HEK293 (cell line): ENCODE measurements around the gene TPRN.

Source experiments
- CTCF ChIA-PET: fragments of 350-600 bp; formaldehyde crosslinking; extraction: SDS; loops from one replicate; lab custom pipeline; 2021; ENCODE audit warnings: antibody characterized with exemption; lab: Yijun Ruan, JAX
- POLR2A ChIA-PET: fragments of 300-600 bp; formaldehyde crosslinking; extraction: SDS; loops from one replicate; lab custom pipeline; 2020; ENCODE audit warnings: antibody characterized with exemption, inconsistent platforms; lab: Yijun Ruan, JAX
- H3K27ac ChIP-seq: fragments of 200-500 bp; sonication (Bioruptor generic); 2 replicates; pipeline ENCODE4 v1.5.1; 2014; ENCODE audit warnings: low read depth, low read length, control low read depth, inconsistent platforms; ENCODE audit errors: extremely low read depth
- H3K36me3 ChIP-seq, 2 experiments: fragments of 200-500 bp in 1 of 2; sonication (Bioruptor generic) in 1 of 2; 1 replicate in 1 of 2; 2 replicates in 1 of 2; pipeline ENCODE4 v1.5.1; 2014 to 2017; ENCODE audit warnings: inconsistent platforms in 2 of 2, low read length in 2 of 2; ENCODE audit not compliant: control insufficient read depth in 2 of 2, insufficient read depth in 1 of 2
- H3K4me1 ChIP-seq: fragments of 200-500 bp; sonication (Bioruptor generic); 2 replicates; pipeline ENCODE4 v1.5.1; 2014; ENCODE audit warnings: mild to moderate bottlenecking, low read length, inconsistent platforms; ENCODE audit not compliant: control insufficient read depth, insufficient read depth
- H3K4me3 ChIP-seq: 2 replicates; pipeline ENCODE4 v1.5.1; 2011; ENCODE audit warnings: low read depth, mild to moderate bottlenecking, control low read depth, low read length, moderate library complexity
- H3K9me3 ChIP-seq: fragments of 200-500 bp; sonication (Bioruptor generic); 2 replicates; pipeline ENCODE4 v1.5.1; 2014; ENCODE audit warnings: low read depth, low read length, inconsistent platforms; ENCODE audit not compliant: control insufficient read depth, insufficient read depth
- GLIS2 ChIP-seq: fragments of 450-650 bp; formaldehyde crosslinking; IDR thresholded peaks from 2 replicates; pipeline ENCODE4 v1.5.1; 2016; ENCODE audit warnings: missing biosample characterization, missing genetic modification characterization
- HOXA7 ChIP-seq: sonication (generic); formaldehyde crosslinking; IDR thresholded peaks from 2 replicates; pipeline ENCODE4 v1.8.1; 2022; ENCODE audit warnings: missing genetic modification reagents, borderline replicate concordance
- KLF9 ChIP-seq: fragments of 450-650 bp; formaldehyde crosslinking; IDR thresholded peaks from 2 replicates; pipeline ENCODE4 v1.5.1; 2016; ENCODE audit warnings: missing biosample characterization, missing genetic modification characterization, low read depth
- RBAK ChIP-seq: fragments of 450-650 bp; formaldehyde crosslinking; IDR thresholded peaks from 2 replicates; pipeline ENCODE4 v1.5.1; 2016; ENCODE audit warnings: missing biosample characterization, missing genetic modification characterization
- SALL2 ChIP-seq: fragments of 450-650 bp; formaldehyde crosslinking; IDR thresholded peaks from 2 replicates; pipeline ENCODE4 v1.5.0; 2017; ENCODE audit warnings: missing biosample characterization, mild to moderate bottlenecking, missing genetic modification characterization, borderline replicate concordance
- WT1 ChIP-seq: fragments of 450-650 bp; formaldehyde crosslinking; IDR thresholded peaks from 2 replicates; pipeline ENCODE4 v1.5.1; 2016; ENCODE audit warnings: missing biosample characterization, missing genetic modification characterization
- ZBTB8A ChIP-seq: fragments of 450-650 bp; formaldehyde crosslinking; IDR thresholded peaks from 2 replicates; pipeline ENCODE4 v1.5.1; 2016; ENCODE audit warnings: missing biosample characterization, missing genetic modification characterization
- ZFP41 ChIP-seq: fragments of 450-650 bp; formaldehyde crosslinking; IDR thresholded peaks from 2 replicates; pipeline ENCODE4 v1.5.1; 2016; ENCODE audit warnings: missing biosample characterization, missing genetic modification characterization, borderline replicate concordance
- ZIC2 ChIP-seq: fragments of 450-650 bp; formaldehyde crosslinking; IDR thresholded peaks from 2 replicates; pipeline ENCODE4 v1.5.1; 2016; ENCODE audit warnings: missing biosample characterization, missing genetic modification characterization
- ZNF157 ChIP-seq: fragments of 450-650 bp; formaldehyde crosslinking; IDR thresholded peaks from 2 replicates; pipeline ENCODE4 v1.5.1; 2016; ENCODE audit warnings: missing biosample characterization, missing genetic modification characterization
- ZNF24 ChIP-seq: fragments of 450-650 bp; formaldehyde crosslinking; IDR thresholded peaks from 2 replicates; pipeline ENCODE4 v1.5.1; 2016; ENCODE audit warnings: missing biosample characterization, missing genetic modification characterization
- ZNF266 ChIP-seq: fragments of 450-650 bp; formaldehyde crosslinking; IDR thresholded peaks from 2 replicates; pipeline ENCODE4 v1.5.1; 2016; ENCODE audit warnings: missing biosample characterization, missing genetic modification characterization, low read depth
- ZNF335 ChIP-seq: fragments of 450-650 bp; formaldehyde crosslinking; conservative IDR thresholded peaks from 2 replicates; pipeline ENCODE4 v1.5.1; 2016; ENCODE audit warnings: missing biosample characterization, missing genetic modification characterization
- ZNF341 ChIP-seq: fragments of 450-650 bp; formaldehyde crosslinking; IDR thresholded peaks from 2 replicates; pipeline ENCODE4; 2016; ENCODE audit warnings: low read depth, missing biosample characterization, missing genetic modification characterization
- ZNF514 ChIP-seq: fragments of 450-650 bp; formaldehyde crosslinking; IDR thresholded peaks from 2 replicates; pipeline ENCODE4 v1.5.1; 2016; ENCODE audit warnings: missing biosample characterization, missing genetic modification characterization
- ZNF560 ChIP-seq: fragments of 450-650 bp; formaldehyde crosslinking; IDR thresholded peaks from 2 replicates; pipeline ENCODE4 v1.5.1; 2017; ENCODE audit warnings: missing biosample characterization, missing genetic modification characterization, borderline replicate concordance
- ZNF600 ChIP-seq: fragments of 450-650 bp; formaldehyde crosslinking; IDR thresholded peaks from 2 replicates; pipeline ENCODE4 v1.5.1; 2016; ENCODE audit warnings: missing biosample characterization, missing genetic modification characterization
- ZNF677 ChIP-seq: fragments of 450-650 bp; IDR thresholded peaks from 2 replicates; pipeline ENCODE4 v1.5.0; 2018; ENCODE audit warnings: missing biosample characterization, mild to moderate bottlenecking, missing genetic modification characterization, moderate library complexity
- ZNF701 ChIP-seq: fragments of 450-650 bp; formaldehyde crosslinking; IDR thresholded peaks from 2 replicates; pipeline ENCODE4 v1.5.1; 2016; ENCODE audit warnings: missing biosample characterization, missing genetic modification characterization
- ZNF747 ChIP-seq: fragments of 450-650 bp; formaldehyde crosslinking; IDR thresholded peaks from 2 replicates; pipeline ENCODE4 v1.5.1; 2016; ENCODE audit warnings: missing biosample characterization, missing genetic modification characterization
- ZNF830 ChIP-seq: fragments of 450-650 bp; IDR thresholded peaks from 2 replicates; pipeline ENCODE4 v1.5.0; 2018; ENCODE audit warnings: missing biosample characterization, missing genetic modification characterization, low read depth, mild to moderate bottlenecking, moderate library complexity
- ZSCAN23 ChIP-seq: fragments of 450-650 bp; formaldehyde crosslinking; IDR thresholded peaks from 2 replicates; pipeline ENCODE4 v1.5.1; 2016; ENCODE audit warnings: missing biosample characterization, missing genetic modification characterization
- ZSCAN30 ChIP-seq: fragments of 450-650 bp; IDR thresholded peaks from 2 replicates; pipeline ENCODE4 v1.5.1; 2018; ENCODE audit warnings: missing biosample characterization, mild to moderate bottlenecking, missing genetic modification characterization, moderate library complexity
- TF ChIP-seq, protein P1 (sequence below): fragments of 450-650 bp; formaldehyde crosslinking; IDR thresholded peaks from 2 replicates; pipeline ENCODE4 v1.5.1; 2016; ENCODE audit warnings: missing biosample characterization, missing genetic modification characterization
- TF ChIP-seq, protein P2 (sequence below): fragments of 450-650 bp; formaldehyde crosslinking; IDR thresholded peaks from 2 replicates; pipeline ENCODE4 v1.5.1; 2016; ENCODE audit warnings: missing biosample characterization, missing genetic modification characterization

The TPRN gene

DNA sequence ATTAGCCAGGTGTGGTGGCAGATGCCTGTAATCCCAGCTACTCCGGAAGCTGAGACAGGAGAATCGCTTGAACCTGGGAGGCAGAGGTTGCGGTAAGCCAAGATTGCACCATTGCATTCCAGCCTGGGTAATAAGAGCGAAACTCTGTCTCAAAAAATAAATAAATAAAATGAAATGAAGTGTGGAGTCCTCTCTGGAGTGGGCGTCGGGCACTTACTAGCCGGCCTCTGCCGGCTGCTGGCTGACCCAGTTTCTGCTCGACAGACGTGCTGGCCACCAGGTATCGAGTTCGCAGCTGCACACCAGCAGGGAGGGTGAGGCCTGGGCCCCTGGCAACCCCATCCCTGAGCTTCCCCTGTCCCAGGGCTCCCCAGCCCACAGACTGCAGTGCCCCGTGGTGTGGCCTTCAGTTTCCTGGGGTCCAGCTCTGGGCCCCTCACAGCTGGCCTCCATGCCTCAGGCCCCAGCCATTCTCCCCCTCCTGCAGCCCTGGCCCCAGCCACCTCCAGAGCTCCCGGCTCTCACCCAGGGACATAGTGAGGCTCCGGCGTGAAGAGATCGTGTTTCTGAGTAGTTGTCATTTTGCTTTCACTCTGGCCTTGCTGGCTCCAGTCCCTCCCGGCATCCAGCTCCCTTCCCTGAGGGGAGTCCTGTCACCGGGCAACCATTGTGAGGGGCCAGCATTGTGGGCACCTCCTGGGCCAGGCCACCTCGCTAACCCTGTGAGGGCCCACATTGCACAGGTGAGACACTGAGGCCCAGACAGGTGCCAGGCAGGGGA lies 46.8 kb upstream of the TPRN start (continued):
- no peak for TF ChIP-seq ZNF266 (tag by site-specific recombination)
- no peak for TF ChIP-seq ZNF747 (tag by site-specific recombination)
- TF ChIP-seq ZSCAN30: no peak
- no peak for TF ChIP-seq ZNF830 (tag by site-specific recombination)
- TF ChIP-seq ZNF514: no peak
- TF ChIP-seq ZNF560 (tag by site-specific recombination): no peak
- no peak for TF ChIP-seq ZNF677 (tag by site-specific recombination)
- no peak for TF ChIP-seq SALL2 (tag by site-specific recombination)
- TF ChIP-seq, protein P1, sequence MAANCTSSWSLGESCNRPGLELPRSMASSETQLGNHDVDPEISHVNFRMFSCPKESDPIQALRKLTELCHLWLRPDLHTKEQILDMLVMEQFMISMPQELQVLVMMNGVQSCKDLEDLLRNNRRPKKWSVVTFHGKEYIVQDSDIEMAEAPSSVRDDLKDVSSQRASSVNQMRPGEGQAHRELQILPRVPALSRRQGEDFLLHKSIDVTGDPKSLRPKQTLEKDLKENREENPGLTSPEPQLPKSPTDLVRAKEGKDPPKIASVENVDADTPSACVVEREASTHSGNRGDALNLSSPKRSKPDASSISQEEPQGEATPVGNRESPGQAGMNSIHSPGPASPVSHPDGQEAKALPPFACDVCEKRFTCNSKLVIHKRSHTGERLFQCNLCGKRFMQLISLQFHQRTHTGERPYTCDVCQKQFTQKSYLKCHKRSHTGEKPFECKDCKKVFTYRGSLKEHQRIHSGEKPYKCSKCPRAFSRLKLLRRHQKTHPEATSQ (tag by site-specific recombination): no peak
- TF ChIP-seq, all 188 proteins: peak for 4

DNA sequence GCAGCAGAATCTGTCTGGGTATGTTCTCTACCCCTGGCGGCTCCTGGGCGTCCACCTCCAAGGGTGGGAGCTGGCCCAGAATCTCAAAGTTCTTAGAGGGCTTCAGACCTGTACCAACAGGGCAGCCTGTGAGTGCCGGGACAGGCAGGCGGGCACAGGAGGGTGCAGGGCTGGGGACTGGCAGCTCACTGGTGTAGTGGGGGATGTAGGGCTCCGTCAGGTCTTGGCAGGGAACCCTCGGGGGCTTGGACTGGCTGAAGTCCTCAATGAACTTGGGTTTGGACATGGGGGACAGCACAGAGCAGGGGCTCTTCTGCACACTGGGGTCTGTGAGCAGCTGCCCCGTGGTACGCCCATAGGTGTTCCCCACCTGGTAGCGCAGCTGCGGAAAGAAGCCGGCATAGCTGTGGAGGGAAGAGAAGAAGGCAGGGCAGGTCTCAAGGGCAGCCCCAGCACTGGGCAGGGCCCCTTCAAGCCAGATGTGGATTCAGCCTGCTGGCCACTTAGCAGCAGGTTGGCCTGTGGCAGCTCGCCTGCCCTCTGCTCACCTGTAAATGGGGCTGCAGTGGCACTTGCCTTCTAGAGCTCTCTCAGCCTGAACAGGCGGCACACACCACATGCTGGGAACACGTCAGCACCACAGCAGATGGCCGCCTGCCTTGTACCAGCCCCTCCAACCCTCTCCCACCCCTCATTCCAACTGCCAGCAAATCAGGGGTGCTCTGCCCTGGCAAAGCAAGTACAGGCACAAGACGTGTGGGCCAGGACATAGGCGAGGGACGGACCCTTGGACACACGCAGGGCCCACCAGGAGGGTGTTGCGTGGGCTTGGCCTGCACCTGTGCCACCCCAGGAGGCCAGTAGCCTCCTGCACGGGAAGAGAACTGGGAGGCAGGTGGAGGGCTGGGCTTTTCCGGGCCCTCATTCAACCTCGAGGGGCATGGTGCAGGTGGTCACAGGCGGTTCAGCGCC lies 45.2 kb upstream of the TPRN start:
- no peak overlapping the region for H3K4me3 ChIP-seq
- H3K9me3 ChIP-seq: no peaks in the 10 kb centered on the region
- no peak overlapping the region for H3K27ac ChIP-seq
- peaks cover 0 to 26% of the 10 kb centered on the region in 2 experiments; a peak in 1 of 3 replicates for H3K36me3 ChIP-seq
- CTCF ChIA-PET: interaction anchor here (0.6 to 3.6 kb wide), 3 partner anchors 8 to 27 kb away, joined by 5 to 29 read pairs (median 16); partner anchors contain the start of gene NELFB
- POLR2A ChIA-PET: interaction anchor here (2.0 to 11.5 kb wide), 5 partner anchors 8 to 116 kb away, joined by 19 to 336 read pairs (median 103); partner anchors contain the start of genes CYSRT1, NELFB, RNF208 and RNF224
- TF ChIP-seq HOXA7 (CRISPR knock-in tag) (no peak), ZIC2 (tag by site-specific recombination) (peak; percentile 11; the same call in 1 of the 2 replicates)
- TF ChIP-seq, protein P2, sequence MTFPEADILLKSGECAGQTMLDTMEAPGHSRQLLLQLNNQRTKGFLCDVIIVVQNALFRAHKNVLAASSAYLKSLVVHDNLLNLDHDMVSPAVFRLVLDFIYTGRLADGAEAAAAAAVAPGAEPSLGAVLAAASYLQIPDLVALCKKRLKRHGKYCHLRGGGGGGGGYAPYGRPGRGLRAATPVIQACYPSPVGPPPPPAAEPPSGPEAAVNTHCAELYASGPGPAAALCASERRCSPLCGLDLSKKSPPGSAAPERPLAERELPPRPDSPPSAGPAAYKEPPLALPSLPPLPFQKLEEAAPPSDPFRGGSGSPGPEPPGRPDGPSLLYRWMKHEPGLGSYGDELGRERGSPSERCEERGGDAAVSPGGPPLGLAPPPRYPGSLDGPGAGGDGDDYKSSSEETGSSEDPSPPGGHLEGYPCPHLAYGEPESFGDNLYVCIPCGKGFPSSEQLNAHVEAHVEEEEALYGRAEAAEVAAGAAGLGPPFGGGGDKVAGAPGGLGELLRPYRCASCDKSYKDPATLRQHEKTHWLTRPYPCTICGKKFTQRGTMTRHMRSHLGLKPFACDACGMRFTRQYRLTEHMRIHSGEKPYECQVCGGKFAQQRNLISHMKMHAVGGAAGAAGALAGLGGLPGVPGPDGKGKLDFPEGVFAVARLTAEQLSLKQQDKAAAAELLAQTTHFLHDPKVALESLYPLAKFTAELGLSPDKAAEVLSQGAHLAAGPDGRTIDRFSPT (tag by site-specific recombination): 0 out of 2 replicates have a peak, but pooled peaks have one; percentile 12
- H3K4me1 ChIP-seq: 0 out of 2 replicates have a peak, but pooled peaks cover 3% of the 10 kb centered on the region

DNA sequence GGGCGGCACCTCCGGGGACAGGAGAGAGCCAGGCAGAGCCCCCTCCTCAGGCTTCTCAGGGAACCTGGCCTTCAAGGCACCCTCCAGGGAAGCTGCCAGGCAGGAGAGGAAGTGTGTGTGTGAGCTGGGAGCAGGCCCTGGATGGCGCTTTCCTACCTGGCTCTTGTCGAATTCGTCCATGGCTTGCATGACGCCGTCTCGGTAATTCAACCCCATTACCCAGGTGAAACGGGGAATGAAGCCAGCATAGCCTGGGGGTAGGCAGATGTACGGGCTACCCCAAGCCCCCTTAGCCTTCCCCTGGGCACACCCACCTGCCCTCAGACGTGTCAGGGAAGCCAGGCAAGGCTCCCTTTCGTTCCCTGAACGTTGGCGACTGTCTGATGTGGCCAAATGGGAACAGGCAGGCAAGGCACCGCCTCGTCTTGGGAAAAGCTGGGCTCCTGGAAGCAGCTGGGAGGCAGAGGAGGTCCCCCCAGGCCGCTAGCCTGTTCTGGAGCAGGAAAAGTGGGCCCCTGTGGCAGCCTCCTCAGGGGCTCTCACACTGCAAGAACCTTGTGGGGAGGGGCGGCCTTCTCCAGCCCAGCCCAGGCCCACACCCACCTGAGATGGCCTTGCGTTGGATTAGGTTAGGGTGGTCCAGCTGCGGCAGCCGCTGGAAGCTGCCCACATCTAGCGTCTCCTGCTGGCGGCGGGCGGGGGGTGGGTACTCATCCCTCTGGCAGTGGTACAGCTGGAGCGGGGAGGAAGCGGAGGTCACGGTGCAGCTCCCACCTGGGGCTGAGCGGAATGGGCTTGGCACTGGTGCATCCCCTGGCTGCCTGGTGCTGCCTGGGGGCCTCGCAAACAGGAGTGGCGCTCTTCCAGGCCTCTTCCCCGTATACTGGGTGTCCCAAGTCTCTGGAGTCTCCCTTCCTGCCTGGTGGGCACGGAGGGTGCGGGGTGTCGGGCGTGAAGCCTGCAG lies 44.2 kb upstream of the TPRN start:
- ChIA-PET POLR2A (interaction anchor here (0.9 to 11.5 kb wide), 12 partner anchors 8 to 454 kb away, joined by 3 to 336 read pairs (median 7); partner anchors contain the start of genes CYSRT1, MAN1B1, NELFB and RNF208), CTCF (interaction anchor here (0.6 to 3.6 kb wide), 4 partner anchors 8 to 208 kb away, joined by 5 to 29 read pairs (median 11); partner anchors contain the start of gene NELFB)
- Histone ChIP-seq H3K36me3 (peaks cover 0 to 26% of the 10 kb centered on the region in 2 experiments; a peak in 1 of 3 replicates), H3K4me1 (0 out of 2 replicates have a peak, but pooled peaks cover 3% of the 10 kb centered on the region), H3K9me3 (no peaks in the 10 kb centered on the region), H3K27ac (no peak overlapping the region), H3K4me3 (no peak overlapping the region)
- peak; percentile 39 for TF ChIP-seq ZNF335 (tag by site-specific recombination)
- TF ChIP-seq WT1 (tag by site-specific recombination): no peak
- no peak for TF ChIP-seq ZNF701 (tag by site-specific recombination)
- peak; percentile 50 for TF ChIP-seq KLF9 (tag by site-specific recombination)
- 0 out of 2 replicates have a peak, but pooled peaks have one; percentile 10 for TF ChIP-seq ZNF341 (tag by site-specific recombination)
- peak; percentile 1 for TF ChIP-seq ZIC2 (tag by site-specific recombination)
- peak; percentile 49; the same call in 1 of the 2 replicates for TF ChIP-seq ZBTB8A (tag by site-specific recombination)
- peak; percentile 32; the same call in 1 of the 2 replicates for TF ChIP-seq GLIS2 (tag by site-specific recombination)
- no peak for TF ChIP-seq ZFP41 (tag by site-specific recombination)
- no peak for TF ChIP-seq ZSCAN23
- TF ChIP-seq ZNF24: no peak
- TF ChIP-seq ZNF157: no peak
- no peak for TF ChIP-seq RBAK (tag by site-specific recombination)
- TF ChIP-seq ZNF600 (tag by site-specific recombination): 0 out of 2 replicates have a peak, but pooled peaks have one; percentile 38
